Body of pancreas (tissue), 4 donors: ENCODE measurements around the gene PHF24. TPM values are rescaled to one million over a fixed set of nuclear protein-coding genes. Genes with fewer than 3 reads are reported as not detected.

Source experiments
- ATAC-seq: fragments of 150-250 bp; one replicate; pipeline ENCODE4 v1.9.1; 2016
- DNase-seq, 4 donors: peaks; one replicate each; pipeline ENCODE4 v3.0.0-alpha.2; 2019
- H3K27ac ChIP-seq, 4 donors: fragments of 200-600 bp; sonication (generic); 1 replicate in 3 of 4; 2 replicates in 1 of 4; pipeline versions ENCODE4 v1.5.1 to v1.6.1; 2016 to 2019; ENCODE audit warnings: mild to moderate bottlenecking in 1 of 4, mixed read lengths in 1 of 4, moderate library complexity in 1 of 4
- H3K27me3 ChIP-seq, 2 donors: fragments of 200-600 bp; sonication (generic); one replicate each; pipeline ENCODE4 v1.6.0; 2016; ENCODE audit warnings: mild to moderate bottlenecking in 1 of 2
- H3K36me3 ChIP-seq, 2 donors: fragments of 200-600 bp; sonication (generic); replicated peaks in 1 of 2; 2 replicates each; pipeline ENCODE4 v1.5.1; 2016; ENCODE audit warnings: low read depth in 2 of 2; ENCODE audit not compliant: insufficient read depth in 1 of 2
- H3K4me1 ChIP-seq: fragments of 200-600 bp; sonication (generic); one replicate; pipeline ENCODE4 v1.6.0; 2016
- H3K4me3 ChIP-seq, 2 donors: fragments of 200-600 bp; sonication (generic); 1 replicate in 1 of 2; 2 replicates in 1 of 2; pipeline ENCODE4 v1.5.1; 2016 to 2019
- H3K9me3 ChIP-seq, 3 donors: fragments of 200-600 bp; sonication (generic); 1 replicate in 2 of 3; 2 replicates in 1 of 3; pipeline ENCODE4 v1.5.1; 2016
- CTCF ChIP-seq, 7 experiments: fragments of 450-650 bp in 4 of 7; fragments of 200-600 bp in 3 of 7; sonication (generic) in 3 of 7; IDR thresholded peaks; one replicate each; pipeline ENCODE4 v1.5.1; 2016 to 2019; ENCODE audit warnings: antibody characterized with exemption in 7 of 7
- POLR2A ChIP-seq, 3 donors: fragments of 450-650 bp; IDR thresholded peaks; one replicate each; pipeline ENCODE4 v1.6.1; 2016; ENCODE audit warnings: antibody characterized with exemption in 3 of 3, mild to moderate bottlenecking in 2 of 3
- WGBS, 2 donors: methylation state at CpG; one replicate each; pipeline ENCODE4 v1.1.5; 2017; 5-methylcytosine and 5-hydroxymethylcytosine counted together
- intact Hi-C: fragments of 100-400 bp; cut with DNase I; formaldehyde crosslinking; loops from one replicate; pipeline ENCODE4 v1.15.1; 2023
- total RNA-seq, 2 donors: library from RNA; depleted of rRNA; stranded (reverse); fragments of >200 nt; gene quantifications; one replicate each; pipeline ENCODE4 v1.1.0, GENCODE V29; 2016

PHF24 gene
- total RNA-seq, 2 donors from 2014 or later, result 0.26 TPM; not detected in 1

GRCh38 chr9:34959461-34959860, 1.4 kb downstream of the PHF24 start:
- H3K4me1 ChIP-seq, result peaks cover 10% of the 10 kb centered on the region
- TF ChIP-seq POLR2A (IDR thresholded peaks at IDR 0.05), result no peak
- no peak for TF ChIP-seq CTCF (IDR thresholded peaks at IDR 0.05)
- no peaks in the 10 kb centered on the region for H3K9me3 ChIP-seq
- no peak for ATAC-seq
- no peak overlapping the region for H3K4me3 ChIP-seq
- H3K27me3 ChIP-seq, result no peaks in the 10 kb centered on the region
- intact Hi-C loops, result no loop called here
- H3K27ac ChIP-seq, result no peak overlapping the region
- no peak for DNase-seq
- H3K36me3 ChIP-seq, result no peaks in the 10 kb centered on the region
- WGBS, 2 donors, result 74 to 96% methylated on average over 2 to 4 of the region's 4 CpGs

GRCh38 chr9:34961574-34962490, 3.7 kb downstream of the PHF24 start:
- peaks cover 10% of the 10 kb centered on the region for H3K4me1 ChIP-seq
- DNase-seq, result no peak
- TF ChIP-seq CTCF (IDR thresholded peaks at IDR 0.05) (no peak), POLR2A (IDR thresholded peaks at IDR 0.05) (no peak)
- WGBS, 2 donors, result 46 to 66% methylated on average over 5 of the region's 5 CpGs
- intact Hi-C loops, result no loop called here
- H3K27ac ChIP-seq, result no peak overlapping the region
- no peaks in the 10 kb centered on the region for H3K27me3 ChIP-seq
- no peaks in the 10 kb centered on the region for H3K36me3 ChIP-seq
- no peaks in the 10 kb centered on the region for H3K9me3 ChIP-seq
- ATAC-seq, result no peak
- H3K4me3 ChIP-seq, result no peak overlapping the region

GRCh38 chr9:34962546-34962945, 4.5 kb downstream of the PHF24 start:
- ATAC-seq (no peak), DNase-seq (no peak)
- Histone ChIP-seq H3K27ac (no peak overlapping the region), H3K9me3 (no peaks in the 10 kb centered on the region), H3K4me3 (no peak overlapping the region), H3K4me1 (peaks cover 7% of the 10 kb centered on the region), H3K27me3 (no peaks in the 10 kb centered on the region), H3K36me3 (no peaks in the 10 kb centered on the region)
- WGBS, 2 donors, result 61% methylated on average over 3 of the region's 3 CpGs
- TF ChIP-seq CTCF (IDR thresholded peaks at IDR 0.05), result no peak
- no peak for TF ChIP-seq POLR2A (IDR thresholded peaks at IDR 0.05)
- intact Hi-C loops, result no loop called here

- no peak overlapping the region for H3K27ac ChIP-seq
- TF ChIP-seq CTCF (IDR thresholded peaks at IDR 0.05), result no peak
- no peak for TF ChIP-seq POLR2A (IDR thresholded peaks at IDR 0.05)
- H3K27me3 ChIP-seq, result no peaks in the 10 kb centered on the region
- no peaks in the 10 kb centered on the region for H3K36me3 ChIP-seq
- no peaks in the 10 kb centered on the region for H3K9me3 ChIP-seq
- peaks cover under 1% of the 10 kb centered on the region for H3K4me1 ChIP-seq
- DNase-seq (no peak), ATAC-seq (no peak)
- intact Hi-C loops, result no loop called here
- H3K4me3 ChIP-seq, result no peak overlapping the region
- 70 to 77% methylated on average over 2 of the region's 2 CpGs for WGBS, 2 donors
Measured at GRCh38 chr9:34963552-34963951, 5.5 kb downstream of the PHF24 start.

- intact Hi-C loops, result no loop called here
- Histone ChIP-seq H3K27me3 (no peaks in the 10 kb centered on the region), H3K4me3 (no peak overlapping the region), H3K27ac (no peak overlapping the region), H3K4me1 (no peaks in the 10 kb centered on the region), H3K36me3 (no peaks in the 10 kb centered on the region), H3K9me3 (no peaks in the 10 kb centered on the region)
- 60 to 67% methylated on average over 3 of the region's 3 CpGs for WGBS, 2 donors
- DNase-seq (no peak), ATAC-seq (no peak)
- TF ChIP-seq POLR2A (IDR thresholded peaks at IDR 0.05) (no peak), CTCF (IDR thresholded peaks at IDR 0.05) (no peak)
Measured at GRCh38 chr9:34964458-34964857, 6.4 kb downstream of the PHF24 start.
